ENCODE results near the gene EZH1.
A peak's percentile ranks its signal among the peaks of the same experiment; 100 is the strongest.

Gene EZH1

GRCh38 chr17:42744806-42745617 is at the start of gene EZH1:
TSS of gene EZH1 (minus strand) at chr17:42745040. CDS start at chr17:42728941, 16,099 bp downstream.
- DNase-seq (ENCODE audit: low read depth) = peak; percentile 79

DNA sequence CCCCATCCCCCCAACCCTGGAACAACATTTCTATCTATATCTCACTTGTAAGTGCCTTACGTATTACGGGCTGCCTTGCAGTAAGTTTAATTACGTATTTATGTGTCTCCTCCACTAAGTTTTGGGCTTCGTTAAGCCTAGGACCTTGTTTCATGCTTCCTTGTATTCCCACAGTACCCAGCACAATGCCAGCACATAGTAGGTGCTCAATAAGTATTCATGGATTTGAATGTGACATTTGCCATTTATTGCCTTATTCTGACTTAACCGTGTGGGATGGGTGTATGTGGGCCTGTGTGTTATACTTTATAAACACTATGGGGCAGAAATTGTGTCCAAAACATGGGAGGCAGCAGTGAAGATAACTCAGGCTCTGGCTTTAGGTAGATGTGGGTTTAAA is 47.7 kb upstream of the EZH1 start:
- DNase-seq (ENCODE audit: low read depth) = no peak

GRCh38 chr17:42791948-42792347 is 47.1 kb upstream of the EZH1 start:
- DNase-seq (ENCODE audit: low read depth) = no peak

DNA sequence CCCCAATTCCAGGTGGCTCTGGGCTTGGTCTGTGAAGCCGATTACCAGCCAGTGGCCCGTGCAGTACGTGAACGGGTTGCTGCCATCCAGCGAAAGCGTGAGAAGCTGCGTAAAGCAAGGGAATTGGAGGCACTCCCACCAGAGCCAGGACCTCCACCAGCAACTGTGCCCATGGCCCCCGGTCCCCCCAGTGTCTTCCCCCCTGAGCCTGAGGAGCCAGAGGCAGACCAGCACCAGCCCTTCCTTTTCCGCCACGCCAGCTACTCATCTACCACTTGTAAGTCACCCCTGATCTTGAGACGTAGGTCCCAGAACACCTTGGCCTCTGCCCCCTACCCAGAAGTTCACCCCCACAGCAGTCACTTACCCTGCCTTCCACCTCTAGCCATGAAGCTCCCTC is 42.4 kb upstream of the EZH1 start:
- no peak for DNase-seq (ENCODE audit: low read depth)

- no peak for DNase-seq (ENCODE audit: low read depth)
Observed at GRCh38 chr17:42784811-42785592, 40.2 kb upstream of the EZH1 start.

- no peak for DNase-seq (ENCODE audit: low read depth)
Observed at GRCh38 chr17:42784409-42784808, 39.6 kb upstream of the EZH1 start.

GRCh38 chr17:42783791-42784138 is 38.9 kb upstream of the EZH1 start:
- DNase-seq (ENCODE audit: low read depth) = no peak

DNA sequence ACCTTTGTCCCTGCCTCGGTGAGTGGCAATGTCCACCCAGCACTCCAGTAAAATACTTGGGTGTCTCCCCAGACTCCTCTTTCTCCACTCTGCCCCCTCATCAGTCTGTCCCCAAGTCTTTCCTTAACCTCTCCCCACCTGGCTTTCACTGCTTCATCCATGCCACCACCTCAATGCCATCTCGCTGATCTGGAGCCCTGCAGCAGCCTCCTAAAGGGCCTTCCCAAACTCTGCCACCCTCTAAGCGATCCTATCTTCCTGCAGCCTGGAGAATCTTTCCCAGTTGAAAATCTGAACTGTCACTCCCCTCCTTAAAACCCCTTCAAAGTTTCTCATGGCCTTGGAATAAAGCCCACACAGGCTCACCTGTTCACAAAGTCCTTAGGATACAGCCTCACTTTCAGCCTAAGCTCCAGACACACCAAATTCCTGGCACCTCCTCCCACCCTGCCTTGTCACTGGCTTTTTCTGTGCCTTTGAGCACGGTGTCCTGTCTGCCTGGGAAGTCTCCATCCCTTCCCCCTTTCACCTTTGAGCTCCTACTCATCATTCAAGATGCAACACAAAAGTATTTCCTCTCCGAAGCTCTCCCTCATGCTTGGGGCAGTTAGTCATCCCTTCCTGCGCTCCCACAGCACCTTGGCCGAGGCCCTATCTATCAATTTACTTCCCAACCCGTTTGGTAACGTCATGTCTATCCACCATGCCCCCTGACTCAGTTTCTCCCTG is 38.4 kb upstream of the EZH1 start:
- DNase-seq (ENCODE audit: low read depth) = peak; percentile 56

DNA sequence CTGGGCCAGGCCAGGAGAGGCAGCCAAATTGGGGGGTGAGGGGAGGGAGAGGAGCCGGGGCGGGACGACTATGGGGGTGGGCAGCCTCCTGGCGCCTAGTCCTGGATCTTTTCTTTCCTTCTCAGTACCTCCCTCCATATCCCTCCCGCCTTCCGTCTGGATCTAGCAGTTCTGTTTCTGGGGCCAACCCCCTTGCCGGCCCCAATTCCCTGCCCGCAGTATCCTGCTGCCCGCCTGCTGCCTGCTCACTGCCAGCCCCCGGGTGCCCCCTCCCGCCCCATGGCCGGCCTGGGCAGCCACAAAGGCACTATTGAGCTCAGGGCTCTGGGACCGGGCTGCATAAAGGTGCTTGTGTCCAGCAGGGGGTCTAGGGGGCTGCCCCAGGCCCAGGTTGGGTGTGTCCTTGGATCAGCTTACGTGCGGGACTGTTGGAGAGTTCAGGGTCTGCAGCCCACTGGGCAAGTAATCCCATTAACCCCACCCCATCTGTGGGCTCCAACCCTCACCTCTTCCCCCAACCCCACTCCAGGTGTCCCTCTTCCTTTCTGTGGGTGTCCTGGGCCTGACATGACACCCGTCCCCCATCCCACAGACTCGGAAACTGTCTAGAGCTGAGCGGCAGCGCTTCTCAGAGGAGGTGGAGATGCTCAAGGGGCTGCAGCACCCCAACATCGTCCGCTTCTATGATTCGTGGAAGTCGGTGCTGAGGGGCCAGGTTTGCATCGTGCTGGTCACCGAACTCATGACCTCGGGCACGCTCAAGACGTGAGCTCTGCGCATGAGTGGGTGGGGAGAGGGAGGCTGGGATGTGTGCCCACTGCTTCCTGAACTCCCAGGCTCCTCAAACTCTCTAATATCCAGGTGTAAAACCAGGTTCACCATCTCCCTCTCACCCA is 37.6 kb upstream of the EZH1 start:
- DNase-seq (ENCODE audit: low read depth) = no peak

- no peak for DNase-seq (ENCODE audit: low read depth)
Observed at GRCh38 chr17:42781639-42782165, 36.9 kb upstream of the EZH1 start.

- DNase-seq (ENCODE audit: low read depth) = no peak
Observed at GRCh38 chr17:42780851-42781638, 36.2 kb upstream of the EZH1 start.

DNA sequence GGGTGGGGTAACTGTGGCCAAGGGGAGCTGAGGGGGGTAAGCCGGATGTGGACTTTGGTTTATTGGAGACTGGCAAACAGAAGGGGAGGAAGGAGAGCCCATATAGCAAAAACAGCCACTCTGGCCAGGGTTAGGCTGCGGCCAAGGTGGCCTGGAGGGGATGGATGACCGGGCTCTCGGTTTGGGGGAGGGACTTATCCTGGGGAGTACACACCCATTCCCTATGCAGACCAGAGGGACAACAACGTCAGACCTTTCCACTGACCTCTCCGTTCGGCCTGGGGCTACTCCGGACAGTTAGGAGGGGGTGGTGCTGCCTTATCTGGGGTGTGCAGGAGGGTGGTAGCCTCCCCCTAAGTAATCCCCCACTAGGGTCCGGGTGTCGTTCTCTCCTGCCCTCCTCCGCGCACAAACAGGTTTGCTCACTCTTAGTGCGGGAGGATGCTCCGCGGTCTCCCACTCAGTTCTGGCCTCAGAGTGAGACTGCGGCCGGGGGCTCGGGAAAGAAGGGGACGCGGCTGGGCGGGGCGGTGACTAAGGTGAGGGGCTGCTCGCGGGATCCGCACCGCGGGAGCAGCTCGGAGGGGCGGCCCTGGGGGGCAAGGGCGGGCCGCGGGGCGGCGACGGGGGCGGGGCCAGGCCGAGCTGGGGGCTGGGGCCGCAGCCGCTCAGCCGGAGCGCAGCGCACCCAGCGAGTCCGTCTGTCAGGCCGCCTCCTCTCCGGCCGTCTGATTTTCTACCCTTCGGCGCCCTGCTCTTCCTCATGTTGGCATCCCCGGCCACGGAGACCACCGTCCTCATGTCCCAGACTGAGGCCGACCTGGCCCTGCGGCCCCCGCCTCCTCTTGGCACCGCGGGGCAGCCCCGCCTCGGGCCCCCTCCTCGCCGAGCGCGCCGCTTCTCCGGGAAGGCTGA is 35.4 kb upstream of the EZH1 start, which contains the start of gene WNK4:
Gene WNK4, plus strand, starts transcription at position 675 of the 915 bp plus-strand sequence. Its CDS starts 89 bp downstream, at position 764.
- DNase-seq (ENCODE audit: low read depth) = no peak

DNA sequence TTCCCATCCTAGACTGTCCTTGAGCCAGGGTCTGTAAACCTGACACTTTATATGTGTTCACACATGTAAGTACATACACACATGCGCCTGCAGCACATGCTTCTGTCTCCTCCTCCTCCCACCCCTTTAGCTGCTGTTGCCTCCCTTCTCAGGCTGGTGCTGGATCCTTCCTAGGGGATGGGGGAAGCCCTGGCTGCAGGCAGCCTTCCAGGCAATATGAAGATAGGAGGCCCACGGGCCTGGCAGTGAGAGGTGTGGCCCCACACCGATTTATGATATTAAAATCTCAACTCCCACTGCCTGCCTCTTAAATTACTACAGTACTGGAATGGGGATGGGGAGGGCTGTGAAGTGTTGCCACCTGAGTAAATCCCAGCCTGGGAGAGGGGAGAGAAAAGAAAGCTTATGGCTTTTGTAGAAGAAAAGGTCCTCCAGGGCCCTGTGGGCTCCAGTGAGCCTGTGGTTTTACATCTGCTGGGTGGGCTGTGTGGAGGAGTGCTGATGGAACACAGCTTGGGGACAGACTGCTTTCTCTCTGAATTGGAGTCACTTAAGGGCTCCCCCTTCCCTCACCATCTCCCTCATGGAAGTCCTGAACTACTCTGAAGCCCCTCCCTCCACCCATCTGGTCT is 34.6 kb upstream of the EZH1 start:
- DNase-seq (ENCODE audit: low read depth) = no peak

DNA sequence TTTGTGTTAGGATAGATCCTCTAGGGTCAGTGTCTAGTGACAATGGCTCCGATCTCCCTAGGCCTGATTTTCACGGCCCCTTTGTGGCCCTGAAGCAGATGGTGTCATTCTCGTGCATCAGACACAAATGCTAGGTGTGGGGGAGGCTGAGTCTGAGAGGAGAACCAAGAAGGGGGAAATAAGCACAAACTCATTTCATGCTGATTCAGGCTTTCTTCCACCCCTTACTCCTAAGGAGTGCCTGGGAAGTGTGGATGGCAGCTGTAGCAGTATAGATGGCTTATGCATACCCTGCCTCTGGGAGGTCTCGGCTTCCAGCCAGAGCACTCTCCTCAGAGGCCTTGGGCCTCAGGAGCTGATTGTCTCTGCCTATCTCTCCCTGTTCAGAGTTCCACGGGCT is 33.7 kb upstream of the EZH1 start:
- DNase-seq (ENCODE audit: low read depth) = no peak

- DNase-seq (ENCODE audit: low read depth) = no peak
Observed at GRCh38 chr17:42775534-42776098, 30.8 kb upstream of the EZH1 start.

GRCh38 chr17:42774066-42774745 is 29.4 kb upstream of the EZH1 start:
- DNase-seq (ENCODE audit: low read depth) = no peak

DNA sequence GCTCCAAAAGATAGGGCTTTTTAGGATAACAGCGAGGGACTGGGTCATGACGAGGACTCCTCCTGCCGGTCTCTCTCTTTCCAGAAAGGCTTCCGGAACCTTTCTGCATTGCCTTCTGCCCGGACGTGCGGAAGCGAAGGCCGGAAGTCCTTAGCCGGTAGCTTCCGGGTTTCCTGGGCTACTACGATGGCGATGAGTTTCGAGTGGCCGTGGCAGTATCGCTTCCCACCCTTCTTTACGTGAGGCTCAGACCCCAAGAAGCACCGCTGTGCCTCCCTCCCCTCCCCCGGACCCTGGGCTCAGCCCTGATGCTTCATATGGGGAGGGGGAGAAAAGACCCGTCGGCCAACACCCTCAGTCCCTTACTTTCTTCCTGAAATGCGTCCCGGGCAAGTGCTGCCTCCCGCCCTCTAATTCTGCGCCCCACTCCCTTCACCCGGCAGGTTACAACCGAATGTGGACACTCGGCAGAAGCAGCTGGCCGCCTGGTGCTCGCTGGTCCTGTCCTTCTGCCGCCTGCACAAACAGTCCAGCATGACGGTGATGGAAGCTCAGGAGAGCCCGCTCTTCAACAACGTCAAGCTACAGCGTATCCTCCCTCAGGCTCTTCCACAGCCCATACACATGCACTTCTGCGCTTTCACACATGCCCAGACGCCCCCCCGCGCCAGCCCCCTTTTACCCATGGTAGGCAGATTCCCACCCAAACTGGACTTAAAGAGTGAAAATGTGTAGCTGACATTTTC is 28.6 kb upstream of the EZH1 start, which contains the start of gene VPS25:
Gene VPS25, plus strand, starts transcription at position 160 of the 746 bp plus-strand sequence. Its CDS starts 27 bp downstream, at position 187.
- peak; percentile 68 for DNase-seq (ENCODE audit: low read depth)
